Osteoblast (primary cell): ENCODE results near the gene CENPV. TPM values are rescaled to one million over a fixed set of nuclear protein-coding genes. Genes with fewer than 3 reads are reported as not detected.
"Not testable (repeated sequence)": the region's sequence is repeated elsewhere in the genome, so short reads cannot be mapped to it uniquely, and the experiment has no call there.

Source experiments
- DNase-seq: peaks from one replicate; pipeline ENCODE4 v3.0.0; 2011; ENCODE audit warnings: low spot score, mixed read lengths; ENCODE audit not compliant: insufficient read length; ENCODE audit errors: missing footprints
- H2AFZ ChIP-seq: 2 replicates; pipeline ENCODE4 v1.6.0; 2011; ENCODE audit warnings: mild to moderate bottlenecking, low read length
- H3K27ac ChIP-seq: 2 replicates; pipeline ENCODE4 v1.5.1; 2011; ENCODE audit warnings: mild to moderate bottlenecking, low read depth, low read length, moderate library complexity
- H3K27me3 ChIP-seq: 2 replicates; pipeline ENCODE4 v1.6.0; 2012; ENCODE audit warnings: mild to moderate bottlenecking, control low read depth, inconsistent platforms, low read length, moderate library complexity; ENCODE audit not compliant: insufficient read depth
- H3K36me3 ChIP-seq: 2 replicates; pipeline ENCODE4 v1.5.1; 2011; ENCODE audit warnings: mild to moderate bottlenecking, low read length, control low read depth, moderate library complexity; ENCODE audit not compliant: insufficient read depth
- H3K4me1 ChIP-seq: 2 replicates; pipeline ENCODE4 v1.5.1; 2011; ENCODE audit warnings: mild to moderate bottlenecking, low read length, control low read depth, moderate library complexity; ENCODE audit not compliant: insufficient read depth
- H3K4me2 ChIP-seq: 2 replicates; pipeline ENCODE4 v1.6.0; 2011; ENCODE audit warnings: mild to moderate bottlenecking, low read length; ENCODE audit not compliant: insufficient read depth
- H3K4me3 ChIP-seq: fragments of 200-600 bp; sonication (generic); 3 replicates; pipeline ENCODE4 v1.5.1; 2012; ENCODE audit warnings: mild to moderate bottlenecking, low read length, inconsistent platforms; ENCODE audit not compliant: insufficient read depth
- H3K79me2 ChIP-seq: 2 replicates; pipeline ENCODE4 v1.6.0; 2012; ENCODE audit warnings: mild to moderate bottlenecking, low read length, control low read depth, inconsistent platforms; ENCODE audit not compliant: insufficient read depth
- H3K9me3 ChIP-seq: 2 replicates; pipeline ENCODE4 v1.5.1; 2011; ENCODE audit warnings: low read depth, low read length, control low read depth
- H4K20me1 ChIP-seq: 2 replicates; pipeline ENCODE4 v1.6.0; 2012; ENCODE audit warnings: mild to moderate bottlenecking, low read length, control low read depth; ENCODE audit not compliant: insufficient read depth
- total RNA-seq: library from RNA; depleted of rRNA; stranded (reverse); fragments of >200 nt; gene quantifications from 2 replicates; pipeline ENCODE4 v1.2.3, GENCODE V29; 2012
- TF ChIP-seq, protein P1 (sequence below): IDR thresholded peaks from 2 replicates; pipeline ENCODE4 v1.5.1; 2011; ENCODE audit warnings: mild to moderate bottlenecking, low read depth, low read length, moderate library complexity; ENCODE audit errors: extremely low read depth

CENPV gene
- 5.1 and 6.8 TPM in 2 replicates for total RNA-seq

GRCh38 chr17:16353317-16354174 lies at the start of gene CENPV:
Gene CENPV, minus strand, starts transcription at chr17:16353469. Its CDS starts 33 bp downstream, at chr17:16353436.
- Histone ChIP-seq H3K27ac (peak within 1 kb of the TSS; percentile 76), H3K27me3 (no peaks in the 10 kb centered on the region), H3K36me3 (peaks cover 4% of the 10 kb centered on the region), H3K4me3 (peak within 1 kb of the TSS; percentile 84), H3K9me3 (no peaks in the 10 kb centered on the region), H3K79me2 (peaks cover 4% of the 10 kb centered on the region), H2AFZ (peak within 1 kb of the TSS; percentile 91), H3K4me1 (peaks cover 11% of the 10 kb centered on the region), H3K4me2 (peak within 1 kb of the TSS; percentile 96), H4K20me1 (no peaks in the 10 kb centered on the region)
- peak; percentile 95 for DNase-seq
- TF ChIP-seq, protein P1, sequence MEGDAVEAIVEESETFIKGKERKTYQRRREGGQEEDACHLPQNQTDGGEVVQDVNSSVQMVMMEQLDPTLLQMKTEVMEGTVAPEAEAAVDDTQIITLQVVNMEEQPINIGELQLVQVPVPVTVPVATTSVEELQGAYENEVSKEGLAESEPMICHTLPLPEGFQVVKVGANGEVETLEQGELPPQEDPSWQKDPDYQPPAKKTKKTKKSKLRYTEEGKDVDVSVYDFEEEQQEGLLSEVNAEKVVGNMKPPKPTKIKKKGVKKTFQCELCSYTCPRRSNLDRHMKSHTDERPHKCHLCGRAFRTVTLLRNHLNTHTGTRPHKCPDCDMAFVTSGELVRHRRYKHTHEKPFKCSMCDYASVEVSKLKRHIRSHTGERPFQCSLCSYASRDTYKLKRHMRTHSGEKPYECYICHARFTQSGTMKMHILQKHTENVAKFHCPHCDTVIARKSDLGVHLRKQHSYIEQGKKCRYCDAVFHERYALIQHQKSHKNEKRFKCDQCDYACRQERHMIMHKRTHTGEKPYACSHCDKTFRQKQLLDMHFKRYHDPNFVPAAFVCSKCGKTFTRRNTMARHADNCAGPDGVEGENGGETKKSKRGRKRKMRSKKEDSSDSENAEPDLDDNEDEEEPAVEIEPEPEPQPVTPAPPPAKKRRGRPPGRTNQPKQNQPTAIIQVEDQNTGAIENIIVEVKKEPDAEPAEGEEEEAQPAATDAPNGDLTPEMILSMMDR = no peak

- TF ChIP-seq, protein P1 = no peak
- no peak for DNase-seq
- H2AFZ ChIP-seq = no peak overlapping the region
Measured at GRCh38 chr17:16398270-16399267, 45.3 kb upstream of the CENPV start.

DNA sequence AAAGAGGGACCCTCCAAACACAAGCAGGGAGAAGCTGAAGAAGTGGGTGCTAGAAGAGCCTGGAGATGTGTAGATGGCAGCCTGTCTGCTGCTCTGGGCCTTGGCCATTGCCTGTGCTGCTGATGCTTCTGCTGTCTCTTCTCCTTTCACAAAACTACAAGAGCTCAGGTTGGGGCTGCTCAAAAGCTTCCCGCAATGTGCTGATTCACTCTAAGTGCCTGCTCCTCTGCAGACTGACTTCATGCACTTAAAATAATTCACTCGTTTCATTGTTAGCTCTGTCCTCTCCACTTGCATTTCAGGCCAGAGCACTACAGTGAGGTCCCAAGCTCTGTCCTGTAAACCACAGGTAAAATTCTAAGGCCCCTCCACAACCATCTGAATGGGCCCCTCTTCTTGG lies 43.4 kb upstream of the CENPV start:
- not testable (repeated sequence) for DNase-seq, H3K4me2 ChIP-seq, H2AFZ ChIP-seq

More at GRCh38 chr17:16398270-16399267, 45.3 kb upstream of the CENPV start:
- Histone ChIP-seq H3K27me3 (no peaks in the 10 kb centered on the region), H4K20me1 (no peaks in the 10 kb centered on the region), H3K4me2 (no peak overlapping the region), H3K79me2 (no peaks in the 10 kb centered on the region), H3K4me1 (no peaks in the 10 kb centered on the region), H3K27ac (no peak overlapping the region), H3K36me3 (no peaks in the 10 kb centered on the region), H3K9me3 (no peaks in the 10 kb centered on the region), H3K4me3 (no peak overlapping the region)

DNA sequence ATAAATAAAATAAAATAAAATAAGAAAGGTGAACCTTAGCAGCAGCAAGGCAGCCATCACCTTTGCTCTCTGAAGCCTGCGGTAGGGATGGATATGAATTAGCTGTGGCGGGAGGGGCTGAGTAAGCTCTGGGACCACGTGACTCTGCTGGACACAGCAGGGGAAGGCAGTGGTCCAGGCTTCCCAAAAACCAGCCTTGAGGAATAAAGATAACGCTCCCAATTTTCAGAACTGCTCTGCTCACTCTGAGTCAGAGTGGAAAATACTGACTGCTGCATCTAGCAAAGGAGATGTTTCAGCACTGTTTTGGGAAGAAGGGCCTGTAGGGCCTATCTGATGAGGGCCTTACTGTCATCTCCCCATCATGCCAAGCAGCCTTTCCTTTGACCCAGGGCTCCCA lies 42.6 kb upstream of the CENPV start:
- H2AFZ ChIP-seq, H3K4me2 ChIP-seq, H3K4me1 ChIP-seq, H4K20me1 ChIP-seq, H3K27me3 ChIP-seq, H3K36me3 ChIP-seq, H3K4me3 ChIP-seq, H3K79me2 ChIP-seq, H3K27ac ChIP-seq, H3K9me3 ChIP-seq: not testable (repeated sequence)
- peak; percentile 48 for DNase-seq

More for the DNA sequence above, 43.4 kb upstream of the CENPV start:
- not testable (repeated sequence) for H3K79me2 ChIP-seq, H3K36me3 ChIP-seq, H3K9me3 ChIP-seq, H4K20me1 ChIP-seq, H3K27me3 ChIP-seq, H3K27ac ChIP-seq, H3K4me1 ChIP-seq, H3K4me3 ChIP-seq

GRCh38 chr17:16392491-16392890 lies 39.2 kb upstream of the CENPV start:
- not testable (repeated sequence) for H2AFZ ChIP-seq, H3K79me2 ChIP-seq, H3K4me2 ChIP-seq, H3K36me3 ChIP-seq, H3K27ac ChIP-seq, H3K4me3 ChIP-seq, H3K27me3 ChIP-seq, H4K20me1 ChIP-seq, H3K4me1 ChIP-seq, DNase-seq, H3K9me3 ChIP-seq
